GM19035 (cell line): ENCODE data around the gene CCS.
"Not testable (repeated sequence)": the region's sequence is repeated elsewhere in the genome, so short reads cannot be mapped to it uniquely, and the experiment has no call there.

Source experiments
- ATAC-seq: cut with Tn5 transposase; IDR thresholded peaks from one replicate; pipeline ENCODE4 v1.9.1; 2021; ENCODE audit not compliant: unreplicated experiment

The CCS gene

GRCh38 chr11:66561178-66561974, 31.6 kb upstream of the CCS start:
- no peak for ATAC-seq

- no peak for ATAC-seq
These were observed 31.1 kb upstream of the CCS start for GRCh38 chr11:66561975-66562248.

- no peak for ATAC-seq
These were observed 30.7 kb upstream of the CCS start for GRCh38 chr11:66562275-66562674.

GRCh38 chr11:66562907-66563583, 29.9 kb upstream of the CCS start:
- ATAC-seq, result no peak

GRCh38 chr11:66563832-66564231, 29.2 kb upstream of the CCS start:
- no peak for ATAC-seq

- no peak for ATAC-seq
These were observed 28.4 kb upstream of the CCS start for GRCh38 chr11:66564538-66564937.

- ATAC-seq, result no peak
These were observed 28.0 kb upstream of the CCS start for GRCh38 chr11:66564984-66565383.

- no peak for ATAC-seq
These were observed 26.8 kb upstream of the CCS start for GRCh38 chr11:66566221-66566620.

- ATAC-seq, result no peak
These were observed 25.2 kb upstream of the CCS start for GRCh38 chr11:66567787-66568123.

GRCh38 chr11:66568124-66568916, 24.7 kb upstream of the CCS start, which contains the start of gene CTSF:
CTSF (minus strand) TSS chr11:66568606; CDS start chr11:66568486, 120 bp downstream.
- no peak for ATAC-seq

GRCh38 chr11:66569076-66569475, 23.9 kb upstream of the CCS start:
- ATAC-seq, result no peak

- no peak for ATAC-seq
These were observed 22.7 kb upstream of the CCS start for GRCh38 chr11:66570079-66570849.

GRCh38 chr11:66570850-66571180, 22.2 kb upstream of the CCS start:
- no peak for ATAC-seq

- no peak for ATAC-seq
These were observed 13.9 kb upstream of the CCS start for GRCh38 chr11:66579017-66579606.

- no peak for ATAC-seq
These were observed 12.2 kb upstream of the CCS start for GRCh38 chr11:66580803-66581202.

GRCh38 chr11:66581261-66581660, 11.7 kb upstream of the CCS start:
- no peak for ATAC-seq

GRCh38 chr11:66582565-66583147, 10.3 kb upstream of the CCS start:
- not testable (repeated sequence) for ATAC-seq

- ATAC-seq, result not testable (repeated sequence)
These were observed 7.5 kb upstream of the CCS start for GRCh38 chr11:66585447-66585846.

GRCh38 chr11:66586136-66586535, 6.8 kb upstream of the CCS start:
- no peak for ATAC-seq

GRCh38 chr11:66589315-66589714, 3.7 kb upstream of the CCS start:
- ATAC-seq, result not testable (repeated sequence)
